Measurements from ENCODE around the gene CACNB1.

CACNB1 gene

GRCh38 chr17:39195568-39196160 is 1.8 kb downstream of the CACNB1 start:
- H3K4me3 ChIP-seq, result peak overlapping the region; percentile 87
- no peaks in the 10 kb centered on the region for H3K27me3 ChIP-seq
- H3K4me2 ChIP-seq, result peak overlapping the region; percentile 98
- peak overlapping the region; percentile 52 for H3K9ac ChIP-seq
- H3K36me3 ChIP-seq, result peaks cover 43% of the 10 kb centered on the region
- H4K20me1 ChIP-seq, result peaks cover 51% of the 10 kb centered on the region
- peaks cover 55% of the 10 kb centered on the region for H3K4me1 ChIP-seq
- no peak for TF ChIP-seq Cebpa-rat (IDR thresholded peaks at IDR 0.05)
- H3K9me3 ChIP-seq, result no peaks in the 10 kb centered on the region
- H3K27ac ChIP-seq, result peak overlapping the region; percentile 55

GRCh38 chr17:39194985-39195524 is 2.4 kb downstream of the CACNB1 start:
- Histone ChIP-seq H4K20me1 (peaks cover 51% of the 10 kb centered on the region), H3K4me3 (peak overlapping the region; percentile 87), H3K4me1 (peaks cover 55% of the 10 kb centered on the region), H3K36me3 (peaks cover 49% of the 10 kb centered on the region), H3K27me3 (no peaks in the 10 kb centered on the region), H3K27ac (peak overlapping the region; percentile 55), H3K9me3 (no peaks in the 10 kb centered on the region), H3K4me2 (peak overlapping the region; percentile 98), H3K9ac (peak overlapping the region; percentile 52)
- TF ChIP-seq Cebpa-rat (IDR thresholded peaks at IDR 0.05), result no peak

GRCh38 chr17:39194089-39194984 is 3.1 kb downstream of the CACNB1 start:
- Histone ChIP-seq H3K36me3 (peaks cover 55% of the 10 kb centered on the region), H3K9ac (peak overlapping the region; percentile 52; the same call in 1 of the 2 replicates), H3K4me3 (peak overlapping the region; percentile 87; the same call in 1 of the 2 replicates), H3K4me2 (peak overlapping the region; percentile 98), H3K9me3 (no peaks in the 10 kb centered on the region), H3K27ac (no peak overlapping the region), H3K27me3 (no peaks in the 10 kb centered on the region), H3K4me1 (peaks cover 52% of the 10 kb centered on the region), H4K20me1 (peaks cover 51% of the 10 kb centered on the region)
- TF ChIP-seq Cebpa-rat (IDR thresholded peaks at IDR 0.05), result no peak

GRCh38 chr17:39193346-39193745 is 4.1 kb downstream of the CACNB1 start:
- Histone ChIP-seq H3K9ac (no peak overlapping the region), H3K4me1 (peaks cover 42% of the 10 kb centered on the region), H3K4me3 (no peak overlapping the region), H3K27me3 (no peaks in the 10 kb centered on the region), H4K20me1 (peaks cover 51% of the 10 kb centered on the region), H3K36me3 (peaks cover 64% of the 10 kb centered on the region), H3K27ac (peak overlapping the region; percentile 18; the same call in 1 of the 2 replicates), H3K9me3 (no peaks in the 10 kb centered on the region), H3K4me2 (peak overlapping the region; percentile 98)
- TF ChIP-seq Cebpa-rat (IDR thresholded peaks at IDR 0.05), result no peak

GRCh38 chr17:39192901-39193300 is 4.6 kb downstream of the CACNB1 start:
- no peaks in the 10 kb centered on the region for H3K27me3 ChIP-seq
- no peak overlapping the region for H3K4me3 ChIP-seq
- peaks cover 51% of the 10 kb centered on the region for H4K20me1 ChIP-seq
- H3K36me3 ChIP-seq, result peaks cover 69% of the 10 kb centered on the region
- no peak overlapping the region for H3K4me2 ChIP-seq
- H3K27ac ChIP-seq, result no peak overlapping the region
- no peak for TF ChIP-seq Cebpa-rat (IDR thresholded peaks at IDR 0.05)
- H3K9me3 ChIP-seq, result no peaks in the 10 kb centered on the region
- peaks cover 38% of the 10 kb centered on the region for H3K4me1 ChIP-seq
- no peak overlapping the region for H3K9ac ChIP-seq

GRCh38 chr17:39191750-39192510 is 5.5 kb downstream of the CACNB1 start:
- Histone ChIP-seq H3K4me2 (no peak overlapping the region), H3K4me3 (no peak overlapping the region), H3K9me3 (no peaks in the 10 kb centered on the region), H4K20me1 (peaks cover 51% of the 10 kb centered on the region), H3K4me1 (peaks cover 36% of the 10 kb centered on the region), H3K27ac (no peak overlapping the region), H3K27me3 (no peaks in the 10 kb centered on the region), H3K9ac (no peak overlapping the region), H3K36me3 (peaks cover 79% of the 10 kb centered on the region)
- TF ChIP-seq Cebpa-rat (IDR thresholded peaks at IDR 0.05), result no peak

GRCh38 chr17:39187152-39187830 is 10.2 kb downstream of the CACNB1 start:
- H3K4me2 ChIP-seq, result no peak overlapping the region
- H3K36me3 ChIP-seq, result peaks cover 98% of the 10 kb centered on the region

GRCh38 chr17:39186481-39187002 is 10.9 kb downstream of the CACNB1 start:
- Histone ChIP-seq H3K4me3 (no peak overlapping the region), H3K4me2 (no peak overlapping the region), H4K20me1 (peaks cover 3% of the 10 kb centered on the region), H3K9ac (no peak overlapping the region), H3K27me3 (no peaks in the 10 kb centered on the region), H3K36me3 (peaks cover 98% of the 10 kb centered on the region), H3K9me3 (no peaks in the 10 kb centered on the region), H3K4me1 (no peaks in the 10 kb centered on the region), H3K27ac (no peak overlapping the region)
- TF ChIP-seq Cebpa-rat (IDR thresholded peaks at IDR 0.05), result no peak

More at GRCh38 chr17:39187152-39187830, 10.2 kb downstream of the CACNB1 start:
- Histone ChIP-seq H3K4me1 (no peaks in the 10 kb centered on the region), H3K27ac (no peak overlapping the region), H3K27me3 (no peaks in the 10 kb centered on the region), H4K20me1 (peaks cover 10% of the 10 kb centered on the region), H3K4me3 (no peak overlapping the region), H3K9me3 (no peaks in the 10 kb centered on the region), H3K9ac (no peak overlapping the region)
- TF ChIP-seq Cebpa-rat (IDR thresholded peaks at IDR 0.05), result no peak

- Histone ChIP-seq H3K9ac (no peak overlapping the region), H4K20me1 (no peaks in the 10 kb centered on the region), H3K4me1 (no peaks in the 10 kb centered on the region), H3K4me3 (no peak overlapping the region), H3K36me3 (peaks cover 97% of the 10 kb centered on the region), H3K9me3 (no peaks in the 10 kb centered on the region), H3K4me2 (no peak overlapping the region), H3K27me3 (no peaks in the 10 kb centered on the region), H3K27ac (no peak overlapping the region)
- TF ChIP-seq Cebpa-rat (IDR thresholded peaks at IDR 0.05), result no peak
These were observed 13.7 kb downstream of the CACNB1 start for GRCh38 chr17:39183720-39184119.

All from BLaER1 (cell line).